ENCODE data around the gene RPTOR.
"Not testable (repeated sequence)": the region's sequence is repeated elsewhere in the genome, so short reads cannot be mapped to it uniquely, and the experiment has no call there.

The RPTOR gene

GRCh38 chr17:80803451-80804428 is 259.1 kb downstream of the RPTOR start:
- DNase-seq: no peak

DNA sequence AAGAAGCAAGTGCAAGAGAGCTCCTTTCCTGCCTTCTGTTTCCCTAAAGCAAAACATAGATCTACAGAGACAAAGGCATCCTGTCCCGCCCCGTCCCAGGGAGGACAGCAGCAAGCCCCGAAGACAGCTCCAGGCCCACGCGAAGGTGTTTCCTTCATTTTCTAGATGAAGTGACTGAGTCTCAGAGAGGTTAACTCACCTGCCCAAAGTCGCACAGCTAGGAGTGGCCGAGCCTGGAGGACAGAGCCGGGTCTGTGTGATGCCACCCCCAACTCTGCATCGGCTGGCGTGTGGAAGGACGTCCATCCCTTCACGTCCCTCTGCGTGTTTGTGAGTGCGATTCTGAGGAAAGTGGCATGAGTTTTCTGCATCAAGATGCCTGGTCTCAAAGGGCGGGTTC is 259.8 kb downstream of the RPTOR start:
- DNase-seq: no peak

DNA sequence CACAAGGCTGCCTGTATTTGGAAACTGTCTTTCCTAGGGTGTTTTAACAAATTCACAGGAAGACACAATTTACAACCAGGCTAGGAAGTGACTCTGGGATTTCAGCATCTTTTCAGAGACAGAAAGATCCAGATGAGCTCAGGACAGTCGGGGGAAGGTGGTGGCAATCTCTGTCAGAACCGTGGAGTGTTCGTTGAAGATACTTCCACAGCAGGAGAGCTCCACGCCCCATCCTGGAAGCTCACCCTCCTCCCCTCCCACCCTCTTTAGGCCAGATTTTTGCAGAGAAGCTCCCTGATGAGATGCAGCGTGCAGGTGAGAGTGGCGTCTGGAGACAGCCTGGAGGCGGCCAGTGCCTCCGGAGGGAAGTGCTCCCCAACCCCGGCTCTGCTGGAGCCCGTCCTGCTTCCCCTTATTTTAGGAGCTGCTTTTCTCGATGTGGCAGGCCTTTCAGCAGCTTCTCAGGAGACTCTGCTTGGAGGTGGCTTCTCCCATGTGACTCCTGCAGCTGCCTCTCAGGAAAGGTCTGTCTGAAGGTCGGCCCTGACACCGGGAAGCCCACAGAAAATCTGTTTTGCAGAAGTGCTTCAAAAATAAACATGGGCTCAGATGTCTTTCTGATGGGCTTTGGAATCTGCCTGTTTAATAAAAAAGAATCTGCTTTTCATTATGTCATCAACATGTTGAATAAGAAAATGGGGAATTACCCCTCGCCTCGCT is 260.6 kb downstream of the RPTOR start:
- no peak for DNase-seq

- no peak for DNase-seq
Observed at GRCh38 chr17:80807014-80807413, 262.4 kb downstream of the RPTOR start.

DNA sequence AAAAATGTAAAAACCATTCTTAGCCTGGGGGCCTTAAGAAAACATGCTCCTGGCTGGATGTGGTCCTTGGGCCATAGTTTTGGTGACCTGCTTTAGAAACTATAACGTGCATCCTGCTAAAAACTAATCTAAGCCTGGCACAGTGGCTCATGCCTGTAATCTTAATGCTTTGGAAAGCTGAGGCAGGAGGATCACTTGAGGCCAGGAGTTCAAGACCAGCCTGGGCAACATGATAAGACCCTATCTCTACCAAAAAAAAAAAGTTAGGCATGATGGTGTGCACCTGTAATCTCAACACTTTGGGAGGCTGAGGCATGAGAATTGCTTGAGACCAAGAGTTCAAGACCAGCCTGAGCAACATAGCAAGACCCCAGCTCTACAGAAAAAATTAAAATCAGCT is 263.2 kb downstream of the RPTOR start:
- DNase-seq: no peak

- no peak for DNase-seq
Observed at GRCh38 chr17:80811181-80812105, 266.8 kb downstream of the RPTOR start.

GRCh38 chr17:80812362-80813088 is 267.9 kb downstream of the RPTOR start:
- DNase-seq: no peak

DNA sequence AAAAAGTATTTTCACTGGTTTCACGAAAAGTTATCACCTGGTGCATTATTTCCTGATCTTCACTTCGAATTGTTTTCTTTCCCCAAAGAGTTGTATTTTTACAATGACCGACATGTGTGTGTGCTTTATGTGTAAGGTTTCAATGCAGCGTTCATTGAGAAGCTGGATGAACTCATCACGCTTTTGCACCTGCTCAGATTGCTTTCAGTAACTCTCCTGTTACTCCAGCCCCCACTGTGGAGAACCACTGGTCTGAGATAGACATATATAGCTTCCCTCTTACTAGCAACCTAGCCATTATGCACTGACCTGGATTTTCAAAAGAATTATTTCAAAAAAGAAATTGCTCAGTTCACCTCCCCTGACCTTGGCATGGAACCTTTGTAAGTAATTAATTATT is 268.7 kb downstream of the RPTOR start:
- no peak for DNase-seq

DNA sequence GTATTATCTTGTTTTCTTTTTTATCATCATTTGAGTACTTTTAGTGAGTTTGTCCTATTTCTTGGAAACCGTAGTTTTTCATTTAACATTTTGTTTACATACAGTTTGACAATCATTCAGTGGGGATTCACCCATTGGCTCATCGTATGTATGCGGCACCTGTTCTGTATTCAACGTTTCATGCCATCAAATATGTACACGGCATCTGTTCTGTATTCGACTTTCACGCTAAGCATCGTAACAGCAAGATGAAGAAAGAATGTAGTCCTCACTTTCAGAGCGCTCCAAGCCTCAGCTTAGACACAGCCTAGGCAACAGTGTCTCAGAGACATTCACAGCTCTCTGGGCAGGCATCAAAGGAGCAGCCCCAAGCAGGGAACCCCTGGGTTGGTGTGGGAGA is 269.9 kb downstream of the RPTOR start:
- no peak for DNase-seq

DNA sequence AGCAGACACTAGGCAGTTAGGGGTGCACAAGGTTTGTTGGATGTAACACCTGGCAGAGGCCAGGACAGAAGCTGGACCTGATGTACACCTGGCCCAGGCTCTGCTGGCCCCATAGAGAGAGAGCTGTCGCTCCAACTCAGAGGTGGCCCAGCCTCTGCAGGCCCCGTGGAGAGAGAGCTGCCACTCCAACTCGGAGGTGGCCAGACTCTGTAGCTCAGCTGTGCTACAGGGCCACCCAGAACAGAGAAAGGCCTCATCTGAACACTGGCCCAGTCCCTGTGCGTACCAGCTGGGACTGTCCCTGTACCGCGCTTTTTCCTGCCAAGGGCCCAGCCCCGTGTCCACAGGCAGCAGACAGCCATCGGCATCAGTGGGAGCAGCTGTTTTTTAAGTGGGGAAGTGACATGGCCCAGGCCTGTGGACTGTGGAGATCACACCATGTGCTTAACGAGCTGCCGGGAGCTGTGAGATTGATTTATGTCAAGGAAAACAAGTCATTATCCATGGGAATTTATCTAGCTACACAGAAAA is 270.6 kb downstream of the RPTOR start:
- no peak for DNase-seq

GRCh38 chr17:80815718-80816117 is 271.1 kb downstream of the RPTOR start:
- not testable (repeated sequence) for DNase-seq

DNA sequence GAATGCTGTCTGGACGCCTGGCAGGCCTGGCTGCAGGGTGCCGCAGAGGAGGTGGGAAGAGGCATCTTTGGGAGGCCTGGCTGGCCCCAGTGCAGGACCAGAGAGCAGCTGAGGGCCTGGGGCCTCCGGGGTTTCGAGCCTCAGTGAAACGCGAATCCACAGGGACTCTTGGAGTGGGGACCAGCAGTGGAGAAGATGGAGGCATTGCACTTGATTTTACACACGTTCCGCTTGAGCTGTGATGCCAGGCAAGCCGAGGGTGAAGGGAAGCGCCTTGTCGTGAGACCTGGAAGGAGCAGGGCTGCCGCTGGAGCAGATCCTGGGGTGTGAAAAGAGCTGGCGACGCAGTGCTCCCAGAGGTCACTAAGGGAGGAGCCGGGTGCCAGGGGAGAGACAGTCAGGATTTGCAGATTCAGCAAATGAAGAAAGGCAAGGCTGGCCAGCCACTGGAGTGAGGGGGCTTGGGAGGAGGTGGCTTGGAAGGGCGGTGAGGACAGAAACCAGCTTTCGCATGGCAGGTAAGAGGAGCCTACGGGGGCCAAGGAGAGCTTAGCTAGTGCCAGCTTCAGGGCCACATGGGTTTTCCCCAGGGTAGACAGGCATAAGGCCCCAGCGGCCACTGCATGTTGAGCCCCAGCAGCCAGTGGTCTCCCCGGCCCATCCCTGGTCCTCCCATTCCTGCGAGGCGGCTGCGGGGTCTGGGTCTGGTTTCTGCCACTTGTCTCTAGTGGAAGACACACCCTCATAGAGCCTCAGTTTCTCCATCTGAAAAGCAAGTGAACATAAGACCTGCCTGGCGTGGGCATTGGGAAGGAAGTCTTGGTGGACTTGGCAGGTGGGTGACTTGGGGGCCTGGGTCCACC is 271.8 kb downstream of the RPTOR start:
- DNase-seq: no peak

GRCh38 chr17:80817321-80817845 is 272.7 kb downstream of the RPTOR start:
- DNase-seq: no peak

- no peak for DNase-seq
Observed at GRCh38 chr17:80817861-80818260, 273.2 kb downstream of the RPTOR start.

DNA sequence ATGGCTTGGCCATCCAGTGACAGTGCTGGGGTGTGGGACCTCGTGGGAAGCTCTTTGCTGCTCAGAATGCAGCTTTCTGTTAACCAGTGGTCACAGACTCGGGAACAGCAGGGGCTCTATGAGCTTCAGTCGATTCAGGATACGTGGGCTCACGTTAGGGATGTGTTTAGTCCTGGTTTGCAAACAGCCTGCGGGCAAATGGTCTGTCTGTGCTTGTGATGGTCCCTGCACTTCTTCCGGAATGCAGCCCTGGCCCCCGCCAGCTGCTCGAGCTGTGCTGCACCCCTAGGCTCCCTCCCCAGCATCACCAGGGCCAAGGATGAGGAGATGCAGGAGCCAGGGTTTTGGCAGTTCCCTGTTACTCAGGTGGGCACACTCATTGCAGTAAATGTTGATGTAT is 274.2 kb downstream of the RPTOR start:
- no peak for DNase-seq

DNA sequence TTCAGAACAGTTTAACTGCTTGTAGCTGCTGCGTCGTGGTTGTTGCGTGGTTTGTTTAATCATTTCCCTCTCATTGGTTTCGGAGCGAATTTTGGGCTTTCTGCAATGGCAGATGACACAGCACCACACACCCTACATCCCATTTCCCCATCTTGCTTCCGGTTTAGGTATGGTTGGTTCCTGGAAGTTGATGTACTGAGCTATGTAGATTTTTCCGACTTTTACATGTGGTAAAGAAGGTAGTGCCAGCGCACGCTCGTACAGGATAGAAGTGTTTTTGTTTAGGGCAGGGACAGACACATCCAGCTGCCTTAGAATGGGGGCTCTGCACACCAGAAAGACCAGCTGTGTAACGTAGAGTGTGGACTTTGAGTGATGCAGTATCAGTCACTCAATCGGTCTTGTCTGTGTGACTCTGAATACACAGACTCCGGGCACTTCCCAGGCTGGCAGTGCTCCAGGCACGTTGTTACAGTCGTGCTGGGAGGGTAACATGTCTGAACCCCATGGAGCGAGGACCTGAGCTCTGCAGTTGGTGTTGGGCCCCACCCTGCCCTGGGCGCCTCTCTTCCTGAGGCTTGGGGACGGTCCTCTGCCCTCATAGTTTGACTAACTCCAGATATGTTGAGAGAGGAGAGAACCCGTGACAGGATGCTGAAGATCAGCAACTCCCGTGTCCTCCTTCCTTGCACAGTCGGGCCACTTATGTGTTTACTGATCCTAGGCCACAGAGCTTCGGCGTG is 275.0 kb downstream of the RPTOR start:
- no peak for DNase-seq

DNA sequence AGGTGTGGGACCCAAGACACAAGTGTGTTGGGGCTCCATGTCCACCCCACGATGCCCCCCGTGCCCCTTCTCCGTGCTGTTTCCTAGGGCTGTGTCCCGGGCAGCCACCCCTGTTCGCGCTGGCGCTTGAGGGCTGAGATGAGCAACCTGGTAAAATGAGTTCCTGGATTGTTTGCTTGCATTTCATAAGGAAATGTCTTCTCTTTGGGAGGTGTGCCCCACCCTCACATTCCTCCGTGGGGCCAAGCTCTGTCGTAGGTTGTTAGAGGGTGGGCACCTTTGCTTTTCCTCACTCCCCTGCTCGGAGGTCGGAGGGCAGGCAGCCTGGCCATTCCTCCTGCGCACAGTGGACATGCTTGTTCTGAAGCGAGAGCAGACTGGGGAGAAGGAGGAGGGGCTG is 275.7 kb downstream of the RPTOR start:
- DNase-seq: no peak

DNA sequence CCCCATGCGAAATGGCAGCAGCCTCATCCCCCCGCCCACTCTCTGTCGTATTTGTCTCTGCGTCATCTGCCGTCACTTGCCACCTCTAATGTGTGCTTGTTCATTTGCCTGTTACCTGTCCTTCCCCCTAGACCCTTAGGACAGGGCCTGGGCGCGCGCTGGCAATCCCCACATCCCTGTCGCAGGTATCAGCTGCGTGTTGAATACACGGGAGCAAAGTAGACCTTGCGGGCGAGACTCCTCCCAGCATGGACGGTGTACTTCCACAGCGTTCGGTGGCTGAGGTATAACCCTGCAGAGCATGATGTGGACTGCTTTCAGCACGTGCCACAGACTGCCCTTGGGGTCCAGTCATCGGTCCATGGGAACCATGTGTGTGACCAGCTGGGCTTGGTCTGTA is 276.9 kb downstream of the RPTOR start:
- DNase-seq: no peak

- DNase-seq: no peak
Observed at GRCh38 chr17:80822021-80822699, 277.5 kb downstream of the RPTOR start.
